Activated CD8-positive, alpha-beta memory T cell treated with anti-CD3 and anti-CD28 coated beads, Interleukin-2, amount 10 ng/mL, durations not matched to agents 7 days and 5 days (primary cell): ENCODE data around the gene TRAPPC3. TPM values are rescaled to one million over a fixed set of nuclear protein-coding genes. Genes with fewer than 3 reads are reported as not detected.

Experiments
- ATAC-seq: fragments of 150-1000 bp; cut with Tn5 transposase; one replicate; pipeline ENCODE4 v1.10.0; 2021; ENCODE audit warnings: moderate library complexity
- CTCF ChIA-PET: fragments of 350-600 bp; sonication (Branson Sonifier 250); formaldehyde crosslinking; loops from one replicate; lab custom pipeline; 2021; ENCODE audit warnings: antibody characterized with exemption; lab: Charles Lee
- DNase-seq: peaks from one replicate; pipeline ENCODE4 v3.0.0-alpha.2; 2020
- H3K27ac Mint-ChIP-seq: one replicate; pipeline ENCODE4 v1.8.0; 2021; ENCODE audit warnings: mild to moderate bottlenecking, mixed read lengths
- H3K27me3 Mint-ChIP-seq: one replicate; pipeline ENCODE4 v1.8.0; 2021; ENCODE audit warnings: mixed read lengths
- H3K36me3 Mint-ChIP-seq: one replicate; pipeline ENCODE4 v1.8.0; 2021; ENCODE audit warnings: mild to moderate bottlenecking, mixed read lengths
- H3K4me1 Mint-ChIP-seq: one replicate; pipeline ENCODE4 v1.8.0; 2021; ENCODE audit warnings: mixed read lengths
- H3K4me3 Mint-ChIP-seq: one replicate; pipeline ENCODE4 v1.8.0; 2021; ENCODE audit warnings: mild to moderate bottlenecking, moderate library complexity, mixed read lengths
- H3K9me3 Mint-ChIP-seq: one replicate; pipeline ENCODE4 v1.8.0; 2022; ENCODE audit warnings: low read depth, mixed read lengths
- total RNA-seq, 2 experiments: library from RNA; stranded (reverse); gene quantifications; one replicate each; pipeline ENCODE4 v1.2.3, GENCODE V29; 2021

TRAPPC3 gene
- total RNA-seq, 2 experiments from 2014 or later: 56.5 to 68.3 TPM

- DNase-seq: no peak
- Mint-ChIP-seq H3K36me3 (peaks cover 9% of the 10 kb centered on the region), H3K9me3 (no peaks in the 10 kb centered on the region), H3K4me1 (peaks cover 4% of the 10 kb centered on the region), H3K27me3 (no peaks in the 10 kb centered on the region), H3K27ac (no peak overlapping the region), H3K4me3 (no peak overlapping the region)
- CTCF ChIA-PET: interaction anchor here (0.8 to 17.9 kb wide), 5 partner anchors 35 to 209 kb away, joined by 3 to 307 read pairs (median 5); partner anchors contain the start of gene TRAPPC3
- no peak for ATAC-seq
Measured at GRCh38 chr1:36097693-36098585, 51.3 kb downstream of the TRAPPC3 start.

DNA sequence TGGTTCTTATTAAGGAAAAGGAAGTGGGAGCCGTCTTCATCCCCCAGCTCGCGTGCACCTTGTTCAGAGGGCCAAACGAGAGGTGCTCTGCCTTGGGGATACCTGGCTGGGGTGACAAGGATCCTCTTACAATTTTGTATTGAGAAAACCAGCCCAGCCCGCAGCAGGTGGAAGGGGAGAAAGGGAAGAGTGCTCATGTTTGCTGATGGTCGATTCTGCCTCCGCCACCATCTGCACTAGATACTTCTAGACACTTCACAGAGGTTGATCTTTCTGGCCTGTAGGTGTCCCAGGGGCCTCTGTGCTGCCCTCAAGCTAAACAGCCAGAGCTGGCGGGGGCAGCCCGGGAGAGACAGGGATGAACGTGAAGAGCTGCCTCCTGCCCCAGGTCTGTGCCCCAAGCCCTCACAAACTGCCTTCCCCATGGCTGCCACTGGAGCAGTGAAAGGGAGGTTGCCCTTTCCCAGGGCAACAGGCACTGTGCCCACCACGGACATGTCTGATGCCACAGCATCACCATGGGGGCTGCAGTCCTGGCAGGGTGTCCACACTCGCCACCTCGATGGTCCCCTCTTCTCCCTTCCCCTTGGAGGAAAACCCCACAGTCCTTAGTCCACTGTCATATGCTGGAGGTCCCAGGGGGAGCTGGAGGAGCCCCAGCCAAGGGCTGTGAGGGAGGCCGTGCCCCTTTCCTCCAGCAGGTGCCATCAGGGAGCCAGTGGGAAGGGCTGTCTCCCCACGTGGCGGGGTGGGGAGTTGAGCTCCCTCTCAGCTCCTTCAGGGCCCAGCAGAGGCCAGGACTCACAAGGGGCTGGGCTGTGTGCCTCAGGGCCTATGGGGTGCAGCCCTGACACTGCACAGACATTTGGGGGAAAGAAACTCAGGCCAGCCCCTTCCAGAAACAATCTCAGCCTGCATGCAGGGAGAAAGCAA is 52.5 kb downstream of the TRAPPC3 start:
- H3K27me3 Mint-ChIP-seq: no peaks in the 10 kb centered on the region
- H3K9me3 Mint-ChIP-seq: no peaks in the 10 kb centered on the region
- DNase-seq (no peak), ATAC-seq (no peak)
- peak overlapping the region; percentile 68 for H3K27ac Mint-ChIP-seq
- H3K4me1 Mint-ChIP-seq: peaks cover 4% of the 10 kb centered on the region
- H3K36me3 Mint-ChIP-seq: peaks cover 16% of the 10 kb centered on the region
- CTCF ChIA-PET: interaction anchor here (0.6 to 17.9 kb wide), 6 partner anchors 36 to 210 kb away, joined by 3 to 307 read pairs (median 4); partner anchors contain the start of gene TRAPPC3
- no peak overlapping the region for H3K4me3 Mint-ChIP-seq

GRCh38 chr1:36095760-36096405 is 53.4 kb downstream of the TRAPPC3 start:
- CTCF ChIA-PET: interaction anchor here (0.6 to 17.9 kb wide), 5 partner anchors 37 to 211 kb away, joined by 3 to 307 read pairs (median 3); no protein-coding TSS in a partner anchor
- peaks cover 18% of the 10 kb centered on the region for H3K36me3 Mint-ChIP-seq
- peak overlapping the region; percentile 28 for H3K27ac Mint-ChIP-seq
- DNase-seq: no peak
- no peak overlapping the region for H3K4me3 Mint-ChIP-seq
- peaks cover 6% of the 10 kb centered on the region for H3K4me1 Mint-ChIP-seq
- H3K9me3 Mint-ChIP-seq: no peaks in the 10 kb centered on the region
- no peak for ATAC-seq
- no peaks in the 10 kb centered on the region for H3K27me3 Mint-ChIP-seq

DNA sequence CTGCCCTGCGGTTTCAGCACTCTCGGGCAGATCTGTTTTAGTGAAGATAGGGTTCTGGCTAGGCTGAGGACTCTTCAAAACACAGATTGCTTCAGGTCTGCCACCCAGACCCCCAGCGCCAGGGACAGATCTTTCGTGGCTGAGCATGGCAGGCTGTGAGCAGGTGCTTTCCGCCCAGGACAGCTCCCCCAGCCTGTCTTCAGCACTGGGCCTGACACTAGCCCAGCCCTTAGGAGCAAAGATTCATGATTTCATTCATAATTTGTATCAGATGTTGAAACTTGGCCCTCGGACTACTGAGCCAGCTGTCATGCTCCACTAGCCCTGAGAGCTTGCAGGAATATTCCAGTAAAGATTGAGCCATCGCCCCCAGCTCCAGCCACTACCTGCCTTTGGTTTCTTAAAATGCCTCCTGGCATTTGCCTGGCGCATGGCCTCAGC is 54.6 kb downstream of the TRAPPC3 start:
- Mint-ChIP-seq H3K27me3 (no peaks in the 10 kb centered on the region), H3K27ac (peak overlapping the region; percentile 8), H3K36me3 (peaks cover 21% of the 10 kb centered on the region), H3K4me1 (peaks cover 11% of the 10 kb centered on the region), H3K9me3 (no peaks in the 10 kb centered on the region), H3K4me3 (no peak overlapping the region)
- CTCF ChIA-PET: interaction anchor here (1.4 to 17.9 kb wide), 2 partner anchors 39 to 94 kb away, joined by 4 to 307 read pairs; no protein-coding TSS in a partner anchor
- ATAC-seq (no peak), DNase-seq (no peak)

DNA sequence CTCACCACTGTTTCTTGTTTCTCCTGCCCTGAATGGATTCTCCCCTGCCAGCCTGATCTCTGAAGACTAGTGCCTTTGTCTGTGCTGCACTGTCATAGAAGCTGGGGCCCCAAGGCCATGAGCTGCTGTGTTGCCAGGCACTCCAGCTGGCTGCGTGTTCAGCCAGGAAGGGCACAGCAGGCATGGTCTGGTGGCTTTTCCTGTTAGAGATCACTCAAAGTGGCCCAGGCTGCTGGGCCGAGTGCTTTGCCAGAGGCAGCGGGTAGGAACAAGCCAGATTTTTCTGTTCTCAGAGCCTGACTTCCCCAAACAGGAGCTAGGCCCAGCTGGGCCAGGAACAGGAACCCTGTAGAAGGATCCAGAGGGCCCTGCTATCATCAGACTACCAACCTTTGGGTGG is 55.4 kb downstream of the TRAPPC3 start:
- H3K4me1 Mint-ChIP-seq: peaks cover 13% of the 10 kb centered on the region
- DNase-seq (no peak), ATAC-seq (no peak)
- H3K27ac Mint-ChIP-seq: no peak overlapping the region
- H3K9me3 Mint-ChIP-seq: no peaks in the 10 kb centered on the region
- H3K27me3 Mint-ChIP-seq: no peaks in the 10 kb centered on the region
- H3K36me3 Mint-ChIP-seq: peaks cover 24% of the 10 kb centered on the region
- no peak overlapping the region for H3K4me3 Mint-ChIP-seq
- CTCF ChIA-PET: interaction anchor here (1.1 to 17.9 kb wide), 4 partner anchors 24 to 163 kb away, joined by 3 to 307 read pairs (median 5); partner anchors contain the start of gene AGO3

GRCh38 chr1:36093226-36093625 is 56.1 kb downstream of the TRAPPC3 start:
- Mint-ChIP-seq H3K9me3 (no peaks in the 10 kb centered on the region), H3K4me1 (peaks cover 13% of the 10 kb centered on the region), H3K27ac (peak overlapping the region; percentile 31), H3K27me3 (no peaks in the 10 kb centered on the region), H3K36me3 (peaks cover 24% of the 10 kb centered on the region), H3K4me3 (no peak overlapping the region)
- no peak for ATAC-seq
- CTCF ChIA-PET: interaction anchor here (0.8 to 17.9 kb wide), 5 partner anchors 9 to 162 kb away, joined by 3 to 307 read pairs (median 4); partner anchors contain the start of gene AGO3
- DNase-seq: no peak

DNA sequence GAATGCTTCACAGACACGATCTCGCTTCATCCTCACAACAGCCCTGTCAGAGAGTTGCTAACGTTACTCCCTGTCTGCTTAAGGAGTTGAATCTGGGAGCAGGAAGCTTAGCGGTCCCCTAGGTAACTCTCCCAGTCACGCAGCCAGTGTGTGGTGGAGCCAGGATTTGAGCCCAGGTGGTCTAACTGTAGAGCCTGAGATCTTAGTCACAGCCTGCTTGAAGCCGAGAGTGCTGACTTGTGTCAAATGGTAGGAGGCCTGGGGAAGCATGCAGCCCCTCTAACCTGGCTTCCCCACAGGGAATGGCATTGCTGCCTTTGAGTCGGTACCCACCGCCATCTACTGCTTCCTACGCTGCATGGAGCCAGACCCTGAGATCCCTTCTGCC is 56.5 kb downstream of the TRAPPC3 start:
- H3K36me3 Mint-ChIP-seq: peaks cover 24% of the 10 kb centered on the region
- H3K4me1 Mint-ChIP-seq: peaks cover 15% of the 10 kb centered on the region
- no peak overlapping the region for H3K27ac Mint-ChIP-seq
- H3K9me3 Mint-ChIP-seq: no peaks in the 10 kb centered on the region
- no peak for DNase-seq
- H3K27me3 Mint-ChIP-seq: no peaks in the 10 kb centered on the region
- H3K4me3 Mint-ChIP-seq: no peak overlapping the region
- no peak for ATAC-seq
- CTCF ChIA-PET: interaction anchor here (0.8 to 17.9 kb wide), 4 partner anchors 10 to 40 kb away, joined by 3 to 307 read pairs (median 5); no protein-coding TSS in a partner anchor

DNA sequence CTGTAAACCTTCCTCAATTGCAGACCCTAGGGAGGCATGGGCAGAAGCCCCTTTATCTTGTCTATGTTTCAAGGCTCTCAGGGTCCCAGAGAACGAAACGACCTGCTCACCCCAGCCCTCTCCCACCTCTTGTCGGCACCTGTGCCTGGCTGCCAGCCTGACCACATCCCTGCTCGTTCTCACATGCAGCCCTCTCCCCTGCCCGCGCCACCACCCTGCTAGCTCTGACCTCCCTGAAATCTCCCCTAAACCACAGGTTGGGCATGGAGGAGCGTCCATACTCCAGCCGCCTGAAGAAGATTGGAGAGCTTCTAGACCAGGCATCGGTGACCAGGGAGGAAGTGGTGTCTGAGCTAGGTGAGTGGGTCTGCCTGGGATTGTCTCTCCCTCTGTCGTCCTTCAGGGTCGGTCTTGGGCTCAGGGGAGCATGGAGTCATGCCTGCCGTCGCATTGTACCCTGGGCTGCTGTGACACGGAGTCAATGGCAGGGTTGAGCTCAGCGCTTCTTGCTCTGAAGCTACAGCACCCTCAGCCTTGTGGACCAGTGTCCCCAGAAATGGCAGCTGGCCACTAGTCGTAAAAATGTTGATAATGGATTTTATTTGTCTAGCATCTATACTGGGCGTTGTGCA is 57.0 kb downstream of the TRAPPC3 start:
- ATAC-seq (no peak), DNase-seq (no peak)
- H3K27ac Mint-ChIP-seq: no peak overlapping the region
- peaks cover 24% of the 10 kb centered on the region for H3K36me3 Mint-ChIP-seq
- peaks cover 15% of the 10 kb centered on the region for H3K4me1 Mint-ChIP-seq
- H3K27me3 Mint-ChIP-seq: no peaks in the 10 kb centered on the region
- no peak overlapping the region for H3K4me3 Mint-ChIP-seq
- no peaks in the 10 kb centered on the region for H3K9me3 Mint-ChIP-seq
- CTCF ChIA-PET: interaction anchor here (0.8 to 17.9 kb wide), 5 partner anchors 7 to 41 kb away, joined by 3 to 307 read pairs (median 6); no protein-coding TSS in a partner anchor

DNA sequence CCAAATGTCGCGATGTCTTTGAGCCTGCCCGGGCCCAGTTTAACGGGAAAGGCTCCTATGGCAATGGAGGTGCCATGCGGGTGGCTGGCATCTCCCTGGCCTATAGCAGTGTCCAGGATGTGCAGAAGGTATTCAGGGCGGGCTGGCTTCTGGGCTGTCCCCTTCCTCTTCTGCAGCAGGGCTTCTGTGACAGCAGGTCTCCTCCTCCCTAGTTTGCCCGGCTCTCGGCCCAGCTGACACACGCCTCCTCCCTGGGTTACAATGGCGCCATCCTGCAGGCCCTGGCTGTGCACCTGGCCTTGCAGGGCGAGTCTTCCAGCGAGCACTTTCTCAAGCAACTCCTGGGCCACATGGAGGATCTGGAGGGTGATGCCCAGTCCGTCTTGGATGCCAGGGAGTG is 57.6 kb downstream of the TRAPPC3 start:
- DNase-seq (no peak), ATAC-seq (no peak)
- Mint-ChIP-seq H3K27me3 (no peaks in the 10 kb centered on the region), H3K9me3 (no peaks in the 10 kb centered on the region), H3K27ac (no peak overlapping the region), H3K36me3 (peaks cover 24% of the 10 kb centered on the region), H3K4me1 (peaks cover 15% of the 10 kb centered on the region), H3K4me3 (no peak overlapping the region)
- CTCF ChIA-PET: interaction anchor here (2.2 to 17.9 kb wide), 2 partner anchors 8 to 41 kb away, joined by 6 to 307 read pairs; no protein-coding TSS in a partner anchor

DNA sequence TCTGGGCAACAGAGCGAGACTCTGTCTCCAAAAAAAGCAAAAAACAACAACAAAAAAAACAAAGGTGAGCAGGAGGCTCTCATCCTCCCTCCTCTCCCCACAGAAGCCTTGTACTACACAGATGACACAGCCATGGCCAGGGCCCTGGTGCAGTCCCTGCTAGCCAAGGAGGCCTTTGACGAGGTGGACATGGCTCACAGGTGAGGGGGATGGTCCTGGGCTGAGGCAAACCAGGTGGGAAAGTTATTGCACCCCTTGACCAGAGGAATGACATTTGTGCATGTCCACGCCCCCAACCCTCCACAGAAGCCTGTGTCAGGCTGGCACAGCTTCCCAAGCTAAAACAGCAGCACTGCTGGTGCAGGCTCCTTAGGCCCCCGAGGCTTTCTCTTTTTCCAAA is 58.1 kb downstream of the TRAPPC3 start:
- no peaks in the 10 kb centered on the region for H3K9me3 Mint-ChIP-seq
- H3K27me3 Mint-ChIP-seq: no peaks in the 10 kb centered on the region
- H3K4me1 Mint-ChIP-seq: peaks cover 15% of the 10 kb centered on the region
- no peak overlapping the region for H3K4me3 Mint-ChIP-seq
- CTCF ChIA-PET: interaction anchor here (1.1 to 17.9 kb wide), 3 partner anchors 9 to 42 kb away, joined by 6 to 307 read pairs (median 6); no protein-coding TSS in a partner anchor
- no peak overlapping the region for H3K27ac Mint-ChIP-seq
- ATAC-seq (no peak), DNase-seq (no peak)
- peaks cover 24% of the 10 kb centered on the region for H3K36me3 Mint-ChIP-seq

- DNase-seq (no peak), ATAC-seq (peak; percentile 9)
- Mint-ChIP-seq H3K4me3 (peak overlapping the region; percentile 90), H3K27me3 (peaks cover 6% of the 10 kb centered on the region), H3K36me3 (peaks cover 19% of the 10 kb centered on the region), H3K27ac (peak overlapping the region; percentile 87), H3K9me3 (no peaks in the 10 kb centered on the region), H3K4me1 (peaks cover 16% of the 10 kb centered on the region)
- CTCF ChIA-PET: interaction anchor here (0.7 to 2.2 kb wide), 6 partner anchors 10 to 190 kb away, joined by 3 to 6 read pairs (median 4); partner anchors contain the start of gene TRAPPC3
Measured at GRCh38 chr1:36089393-36090121, 59.7 kb downstream of the TRAPPC3 start.
